Upper lobe of left lung (tissue), 4 donors: ENCODE data around the gene MTURN.

Experiments
- CTCF ChIP-seq, 6 experiments: fragments of 450-650 bp in 4 of 6; fragments of 200-600 bp in 2 of 6; sonication (generic) in 2 of 6; IDR thresholded peaks; one replicate each; pipeline ENCODE4 v1.5.1; 2016 to 2019; ENCODE audit warnings: antibody characterized with exemption in 6 of 6
- EP300 ChIP-seq, 4 donors: sonication (generic); formaldehyde crosslinking; IDR thresholded peaks; one replicate each; pipeline ENCODE4 v1.5.1; 2017; ENCODE audit warnings: antibody characterized with exemption in 4 of 4, control low read depth in 2 of 4
- POLR2A ChIP-seq, 4 donors: fragments of 450-650 bp; IDR thresholded peaks; one replicate each; pipeline ENCODE4 v1.5.1; 2016 to 2017; ENCODE audit warnings: antibody characterized with exemption in 4 of 4, mild to moderate bottlenecking in 2 of 4
- POLR2AphosphoS5 ChIP-seq, 2 donors: sonication (generic); formaldehyde crosslinking; IDR thresholded peaks; one replicate each; pipeline ENCODE4 v1.5.1; 2017; ENCODE audit warnings: antibody characterized with exemption in 2 of 2

GRCh38 chr7:30209951-30210350 lies 75.2 kb downstream of the MTURN start:
- TF ChIP-seq POLR2AphosphoS5 (IDR thresholded peaks at IDR 0.05) (no peak), CTCF (IDR thresholded peaks at IDR 0.05) (no peak), POLR2A (IDR thresholded peaks at IDR 0.05) (no peak), EP300 (IDR thresholded peaks at IDR 0.05) (no peak)
